Neural progenitor cell (in vitro differentiated cells): ENCODE results near the gene GDI2.

Experiments
- EZH2phosphoT487 ChIP-seq: fragments of 200-600 bp; sonication (generic); IDR thresholded peaks from 2 replicates; pipeline ENCODE4 v1.6.1; 2017; ENCODE audit warnings: antibody characterized with exemption
- TF ChIP-seq, protein P1 (sequence below): fragments of 200-600 bp; sonication (generic); IDR thresholded peaks from 2 replicates; pipeline ENCODE4 v1.5.1; 2017; ENCODE audit warnings: antibody characterized with exemption, mild to moderate bottlenecking

DNA sequence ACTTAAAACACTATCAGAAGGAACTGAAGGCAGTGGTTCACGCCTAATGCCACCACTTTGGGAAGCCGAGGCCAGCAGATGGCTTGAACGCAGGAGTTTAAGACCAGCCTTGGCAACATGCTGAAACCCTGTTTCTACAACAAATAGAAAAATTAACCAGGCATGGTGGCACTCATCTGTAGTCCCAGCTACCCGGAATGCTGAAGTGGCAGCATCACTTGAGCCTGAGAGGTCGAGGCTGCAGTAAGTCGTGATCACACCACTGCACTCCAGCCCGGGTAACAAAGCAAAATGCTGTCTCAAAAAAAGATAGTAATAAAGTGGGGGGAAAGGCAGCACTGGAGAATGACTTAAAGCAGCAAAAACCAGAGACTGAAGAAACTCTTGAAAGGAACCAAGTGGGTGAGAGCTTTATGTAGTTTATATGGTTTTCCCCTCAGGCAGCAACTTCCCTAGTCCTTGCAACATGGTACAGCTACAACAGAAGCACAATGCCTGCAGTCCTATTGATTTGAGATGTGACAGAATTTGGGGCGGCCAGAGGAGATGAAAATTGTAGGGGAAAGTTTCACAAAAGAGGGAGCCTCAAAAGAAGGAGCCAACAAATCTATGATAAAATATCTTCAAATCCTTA, 38.1 kb downstream of the GDI2 start:
- TF ChIP-seq, protein P1, sequence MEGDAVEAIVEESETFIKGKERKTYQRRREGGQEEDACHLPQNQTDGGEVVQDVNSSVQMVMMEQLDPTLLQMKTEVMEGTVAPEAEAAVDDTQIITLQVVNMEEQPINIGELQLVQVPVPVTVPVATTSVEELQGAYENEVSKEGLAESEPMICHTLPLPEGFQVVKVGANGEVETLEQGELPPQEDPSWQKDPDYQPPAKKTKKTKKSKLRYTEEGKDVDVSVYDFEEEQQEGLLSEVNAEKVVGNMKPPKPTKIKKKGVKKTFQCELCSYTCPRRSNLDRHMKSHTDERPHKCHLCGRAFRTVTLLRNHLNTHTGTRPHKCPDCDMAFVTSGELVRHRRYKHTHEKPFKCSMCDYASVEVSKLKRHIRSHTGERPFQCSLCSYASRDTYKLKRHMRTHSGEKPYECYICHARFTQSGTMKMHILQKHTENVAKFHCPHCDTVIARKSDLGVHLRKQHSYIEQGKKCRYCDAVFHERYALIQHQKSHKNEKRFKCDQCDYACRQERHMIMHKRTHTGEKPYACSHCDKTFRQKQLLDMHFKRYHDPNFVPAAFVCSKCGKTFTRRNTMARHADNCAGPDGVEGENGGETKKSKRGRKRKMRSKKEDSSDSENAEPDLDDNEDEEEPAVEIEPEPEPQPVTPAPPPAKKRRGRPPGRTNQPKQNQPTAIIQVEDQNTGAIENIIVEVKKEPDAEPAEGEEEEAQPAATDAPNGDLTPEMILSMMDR: no peak
- TF ChIP-seq EZH2phosphoT487: no peak
